ENCODE data around the gene TOR2A. TPM values are rescaled to one million over a fixed set of nuclear protein-coding genes. Genes with fewer than 3 reads are reported as not detected.

The TOR2A gene
- total and polyA plus RNA-seq, 2 of the 8 experiments (the other 6 are each of a cell fraction or from before 2014, with no cell fraction given): 18.7 to 24.9 TPM

DNA sequence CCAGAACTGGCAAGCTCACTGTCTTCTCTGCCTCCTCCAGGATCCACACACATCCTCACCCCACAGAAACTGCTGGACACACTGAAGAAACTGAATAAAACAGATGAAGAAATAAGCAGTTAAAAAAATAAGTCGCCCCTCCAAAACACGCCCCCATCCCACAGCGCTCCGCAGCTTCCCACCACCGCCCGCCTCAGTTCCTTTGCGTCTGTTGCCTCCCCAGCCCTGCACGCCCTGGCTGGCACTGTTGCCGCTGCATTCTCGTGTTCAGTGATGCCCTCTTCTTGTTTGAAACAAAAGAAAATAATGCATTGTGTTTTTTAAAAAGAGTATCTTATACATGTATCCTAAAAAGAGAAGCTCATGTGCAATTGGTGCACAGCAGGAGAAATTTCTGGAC, 44.4 kb downstream of the TOR2A start (continued):
- TF ChIP-seq, protein P1, sequence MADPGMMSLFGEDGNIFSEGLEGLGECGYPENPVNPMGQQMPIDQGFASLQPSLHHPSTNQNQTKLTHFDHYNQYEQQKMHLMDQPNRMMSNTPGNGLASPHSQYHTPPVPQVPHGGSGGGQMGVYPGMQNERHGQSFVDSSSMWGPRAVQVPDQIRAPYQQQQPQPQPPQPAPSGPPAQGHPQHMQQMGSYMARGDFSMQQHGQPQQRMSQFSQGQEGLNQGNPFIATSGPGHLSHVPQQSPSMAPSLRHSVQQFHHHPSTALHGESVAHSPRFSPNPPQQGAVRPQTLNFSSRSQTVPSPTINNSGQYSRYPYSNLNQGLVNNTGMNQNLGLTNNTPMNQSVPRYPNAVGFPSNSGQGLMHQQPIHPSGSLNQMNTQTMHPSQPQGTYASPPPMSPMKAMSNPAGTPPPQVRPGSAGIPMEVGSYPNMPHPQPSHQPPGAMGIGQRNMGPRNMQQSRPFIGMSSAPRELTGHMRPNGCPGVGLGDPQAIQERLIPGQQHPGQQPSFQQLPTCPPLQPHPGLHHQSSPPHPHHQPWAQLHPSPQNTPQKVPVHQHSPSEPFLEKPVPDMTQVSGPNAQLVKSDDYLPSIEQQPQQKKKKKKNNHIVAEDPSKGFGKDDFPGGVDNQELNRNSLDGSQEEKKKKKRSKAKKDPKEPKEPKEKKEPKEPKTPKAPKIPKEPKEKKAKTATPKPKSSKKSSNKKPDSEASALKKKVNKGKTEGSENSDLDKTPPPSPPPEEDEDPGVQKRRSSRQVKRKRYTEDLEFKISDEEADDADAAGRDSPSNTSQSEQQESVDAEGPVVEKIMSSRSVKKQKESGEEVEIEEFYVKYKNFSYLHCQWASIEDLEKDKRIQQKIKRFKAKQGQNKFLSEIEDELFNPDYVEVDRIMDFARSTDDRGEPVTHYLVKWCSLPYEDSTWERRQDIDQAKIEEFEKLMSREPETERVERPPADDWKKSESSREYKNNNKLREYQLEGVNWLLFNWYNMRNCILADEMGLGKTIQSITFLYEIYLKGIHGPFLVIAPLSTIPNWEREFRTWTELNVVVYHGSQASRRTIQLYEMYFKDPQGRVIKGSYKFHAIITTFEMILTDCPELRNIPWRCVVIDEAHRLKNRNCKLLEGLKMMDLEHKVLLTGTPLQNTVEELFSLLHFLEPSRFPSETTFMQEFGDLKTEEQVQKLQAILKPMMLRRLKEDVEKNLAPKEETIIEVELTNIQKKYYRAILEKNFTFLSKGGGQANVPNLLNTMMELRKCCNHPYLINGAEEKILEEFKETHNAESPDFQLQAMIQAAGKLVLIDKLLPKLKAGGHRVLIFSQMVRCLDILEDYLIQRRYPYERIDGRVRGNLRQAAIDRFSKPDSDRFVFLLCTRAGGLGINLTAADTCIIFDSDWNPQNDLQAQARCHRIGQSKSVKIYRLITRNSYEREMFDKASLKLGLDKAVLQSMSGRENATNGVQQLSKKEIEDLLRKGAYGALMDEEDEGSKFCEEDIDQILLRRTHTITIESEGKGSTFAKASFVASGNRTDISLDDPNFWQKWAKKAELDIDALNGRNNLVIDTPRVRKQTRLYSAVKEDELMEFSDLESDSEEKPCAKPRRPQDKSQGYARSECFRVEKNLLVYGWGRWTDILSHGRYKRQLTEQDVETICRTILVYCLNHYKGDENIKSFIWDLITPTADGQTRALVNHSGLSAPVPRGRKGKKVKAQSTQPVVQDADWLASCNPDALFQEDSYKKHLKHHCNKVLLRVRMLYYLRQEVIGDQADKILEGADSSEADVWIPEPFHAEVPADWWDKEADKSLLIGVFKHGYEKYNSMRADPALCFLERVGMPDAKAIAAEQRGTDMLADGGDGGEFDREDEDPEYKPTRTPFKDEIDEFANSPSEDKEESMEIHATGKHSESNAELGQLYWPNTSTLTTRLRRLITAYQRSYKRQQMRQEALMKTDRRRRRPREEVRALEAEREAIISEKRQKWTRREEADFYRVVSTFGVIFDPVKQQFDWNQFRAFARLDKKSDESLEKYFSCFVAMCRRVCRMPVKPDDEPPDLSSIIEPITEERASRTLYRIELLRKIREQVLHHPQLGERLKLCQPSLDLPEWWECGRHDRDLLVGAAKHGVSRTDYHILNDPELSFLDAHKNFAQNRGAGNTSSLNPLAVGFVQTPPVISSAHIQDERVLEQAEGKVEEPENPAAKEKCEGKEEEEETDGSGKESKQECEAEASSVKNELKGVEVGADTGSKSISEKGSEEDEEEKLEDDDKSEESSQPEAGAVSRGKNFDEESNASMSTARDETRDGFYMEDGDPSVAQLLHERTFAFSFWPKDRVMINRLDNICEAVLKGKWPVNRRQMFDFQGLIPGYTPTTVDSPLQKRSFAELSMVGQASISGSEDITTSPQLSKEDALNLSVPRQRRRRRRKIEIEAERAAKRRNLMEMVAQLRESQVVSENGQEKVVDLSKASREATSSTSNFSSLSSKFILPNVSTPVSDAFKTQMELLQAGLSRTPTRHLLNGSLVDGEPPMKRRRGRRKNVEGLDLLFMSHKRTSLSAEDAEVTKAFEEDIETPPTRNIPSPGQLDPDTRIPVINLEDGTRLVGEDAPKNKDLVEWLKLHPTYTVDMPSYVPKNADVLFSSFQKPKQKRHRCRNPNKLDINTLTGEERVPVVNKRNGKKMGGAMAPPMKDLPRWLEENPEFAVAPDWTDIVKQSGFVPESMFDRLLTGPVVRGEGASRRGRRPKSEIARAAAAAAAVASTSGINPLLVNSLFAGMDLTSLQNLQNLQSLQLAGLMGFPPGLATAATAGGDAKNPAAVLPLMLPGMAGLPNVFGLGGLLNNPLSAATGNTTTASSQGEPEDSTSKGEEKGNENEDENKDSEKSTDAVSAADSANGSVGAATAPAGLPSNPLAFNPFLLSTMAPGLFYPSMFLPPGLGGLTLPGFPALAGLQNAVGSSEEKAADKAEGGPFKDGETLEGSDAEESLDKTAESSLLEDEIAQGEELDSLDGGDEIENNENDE (IDR thresholded peaks at IDR 0.05; ENCODE audit: insufficient replicate concordance, low read length): no peak
- TF ChIP-seq ASH2L (IDR thresholded peaks at IDR 0.05; ENCODE audit: low read length) (no peak), CEBPB (IDR thresholded peaks at IDR 0.05; ENCODE audit: low read depth, low read length) (no peak), EP300 (IDR thresholded peaks at IDR 0.05; ENCODE audit: borderline replicate concordance in 1 of 2, low read depth in 2 of 2, low read length in 2 of 2) (no peak), CBX5 (IDR thresholded peaks at IDR 0.05; ENCODE audit: low read depth, low read length) (no peak)
